GM11168 (cell line): Measurements from ENCODE around the gene SNAI1.

Source experiments
- in situ Hi-C: fragments of 300-500 bp; cut with MboI; formaldehyde crosslinking; loops from one replicate; pipeline ENCODE4 v1.12.0; 2022; ENCODE audit warnings: low sequenced_read_pairs; ENCODE audit not compliant: unreplicated experiment

SNAI1 gene

DNA sequence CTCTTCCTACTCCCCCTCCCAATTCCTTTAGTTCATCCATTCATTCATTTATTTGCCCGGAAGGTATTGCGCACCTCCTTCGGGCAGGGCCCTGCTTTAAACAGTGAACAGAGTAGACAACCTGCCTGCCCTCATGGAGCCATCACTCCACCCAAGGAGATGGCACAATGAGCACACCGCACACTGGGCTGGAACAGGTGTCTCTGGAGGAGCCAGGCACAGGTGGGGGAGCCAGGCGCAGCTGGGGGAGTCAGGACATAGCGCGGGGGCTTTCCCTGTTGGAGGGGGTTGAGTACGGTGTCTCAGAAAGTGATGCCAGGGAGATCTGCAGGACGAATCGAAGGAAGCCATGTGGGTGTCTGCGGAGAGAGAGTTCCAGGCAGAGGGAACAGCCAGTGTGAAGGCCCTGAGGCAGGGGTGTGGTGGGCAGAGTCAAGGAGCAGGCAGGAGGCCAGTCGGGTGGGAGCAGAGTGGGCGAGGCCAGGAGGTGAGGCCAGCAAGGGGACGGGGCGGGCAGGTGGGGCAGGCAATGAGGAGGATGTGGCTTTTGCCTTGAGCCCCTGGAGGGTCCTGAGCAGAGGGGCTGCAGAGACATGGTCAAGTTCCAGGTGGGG lies 46.4 kb downstream of the SNAI1 start:
- in situ Hi-C loops, result no loop called here

- in situ Hi-C loops, result no loop called here
Measured at GRCh38 chr20:50029697-50030461, 47.1 kb downstream of the SNAI1 start.

GRCh38 chr20:50032955-50033666 lies 50.3 kb downstream of the SNAI1 start:
- in situ Hi-C loops, result no loop called here

GRCh38 chr20:50034567-50035180 lies 51.9 kb downstream of the SNAI1 start:
- in situ Hi-C loops, result no loop called here

DNA sequence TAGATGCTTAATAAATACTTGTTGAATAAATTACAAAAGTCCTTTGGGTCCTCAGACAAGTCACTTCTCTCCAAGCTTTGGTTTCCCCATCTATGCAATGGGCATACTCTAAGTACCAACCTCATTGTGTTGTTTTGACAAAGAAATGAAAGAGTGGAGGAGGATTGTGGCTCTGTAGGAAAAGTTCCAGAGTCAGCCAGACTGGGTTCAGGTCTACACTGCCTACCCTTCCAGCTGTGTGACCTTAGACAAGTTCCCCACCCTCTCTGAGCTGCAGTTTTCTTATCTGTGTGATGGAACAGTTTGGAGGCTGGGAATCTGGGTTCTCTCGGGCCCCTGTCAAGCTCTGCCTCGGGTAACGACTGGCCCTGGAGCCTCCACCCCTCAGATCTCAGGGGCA lies 53.9 kb downstream of the SNAI1 start:
- in situ Hi-C loops, result no loop called here

- in situ Hi-C loops, result no loop called here
Measured at GRCh38 chr20:50037123-50037522, 54.3 kb downstream of the SNAI1 start.

DNA sequence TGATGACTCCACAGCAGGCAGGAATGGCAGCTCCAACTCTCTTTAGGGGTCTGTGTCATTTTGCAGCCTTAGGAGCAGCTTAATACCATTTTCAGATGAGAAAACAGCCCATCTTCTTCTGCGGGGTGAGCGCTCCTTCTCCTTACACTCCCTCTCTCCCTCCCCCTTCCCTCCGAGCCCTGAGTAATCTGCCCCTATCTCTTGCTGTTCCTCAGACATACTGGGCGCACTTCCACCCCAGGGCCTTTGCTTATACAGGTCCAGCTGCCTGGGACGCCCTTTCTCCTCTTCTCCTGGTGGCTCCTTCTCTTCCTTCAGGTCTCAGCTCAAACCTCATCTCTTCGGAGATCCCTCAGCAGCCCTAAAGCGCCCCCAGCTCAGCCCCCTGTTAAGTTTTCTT lies 54.8 kb downstream of the SNAI1 start:
- in situ Hi-C loops, result no loop called here

GRCh38 chr20:50038169-50038568 lies 55.4 kb downstream of the SNAI1 start:
- in situ Hi-C loops, result no loop called here
